OCI-LY1 (cell line): Measurements from ENCODE around the gene OR52E1.

Source experiments
- EZH2 ChIP-seq: fragments of 200-600 bp; sonication (generic), shearing (Covaris generic); IDR thresholded peaks from 2 replicates; pipeline ENCODE4 v1.8.0; 2017; ENCODE audit warnings: borderline replicate concordance, mixed run types, mild to moderate bottlenecking, antibody characterized with exemption, low read length, moderate library complexity, mixed read lengths
- TF ChIP-seq, protein P1 (sequence below): fragments of 200-600 bp; sonication (generic), shearing (Covaris generic); IDR thresholded peaks from 2 replicates; pipeline ENCODE4 v1.5.1; 2017; ENCODE audit warnings: mild to moderate bottlenecking, antibody characterized with exemption, low read length, moderate library complexity, mixed read lengths

DNA sequence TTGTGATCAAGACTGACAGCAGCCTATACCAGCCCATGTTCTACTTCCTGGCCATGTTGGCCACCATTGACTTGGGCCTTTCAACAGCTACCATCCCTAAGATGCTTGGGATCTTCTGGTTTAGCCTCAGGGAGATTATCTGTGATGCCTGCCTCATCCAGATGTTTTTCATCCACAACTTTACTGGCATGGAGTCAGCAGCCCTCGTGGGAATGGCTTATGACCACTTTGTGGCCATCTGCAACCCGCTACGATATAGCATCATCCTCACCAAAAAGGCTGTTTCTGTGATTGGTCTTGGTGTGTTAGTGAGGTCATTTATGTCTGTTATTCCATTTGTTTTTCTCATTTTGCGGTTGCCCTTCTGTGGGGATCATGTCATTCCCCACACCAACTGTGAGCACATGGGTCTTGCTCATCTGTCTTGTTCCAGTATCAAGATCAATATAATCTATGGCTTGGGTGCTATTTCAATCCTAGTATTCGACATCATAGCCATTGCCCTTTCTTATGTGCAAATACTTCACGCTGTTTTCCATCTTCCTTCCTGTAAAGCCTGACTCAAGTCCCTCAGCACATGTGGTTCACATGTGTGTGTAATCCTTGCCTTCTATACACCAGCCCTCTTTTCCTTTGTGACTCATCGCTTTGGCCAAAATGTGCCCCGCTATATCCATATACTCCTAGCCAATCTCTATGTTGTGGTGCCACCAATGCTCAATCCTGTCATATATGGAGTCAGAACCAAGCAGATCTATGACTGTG is 23.6 kb downstream of the OR52E1 start:
- TF ChIP-seq, protein P1, sequence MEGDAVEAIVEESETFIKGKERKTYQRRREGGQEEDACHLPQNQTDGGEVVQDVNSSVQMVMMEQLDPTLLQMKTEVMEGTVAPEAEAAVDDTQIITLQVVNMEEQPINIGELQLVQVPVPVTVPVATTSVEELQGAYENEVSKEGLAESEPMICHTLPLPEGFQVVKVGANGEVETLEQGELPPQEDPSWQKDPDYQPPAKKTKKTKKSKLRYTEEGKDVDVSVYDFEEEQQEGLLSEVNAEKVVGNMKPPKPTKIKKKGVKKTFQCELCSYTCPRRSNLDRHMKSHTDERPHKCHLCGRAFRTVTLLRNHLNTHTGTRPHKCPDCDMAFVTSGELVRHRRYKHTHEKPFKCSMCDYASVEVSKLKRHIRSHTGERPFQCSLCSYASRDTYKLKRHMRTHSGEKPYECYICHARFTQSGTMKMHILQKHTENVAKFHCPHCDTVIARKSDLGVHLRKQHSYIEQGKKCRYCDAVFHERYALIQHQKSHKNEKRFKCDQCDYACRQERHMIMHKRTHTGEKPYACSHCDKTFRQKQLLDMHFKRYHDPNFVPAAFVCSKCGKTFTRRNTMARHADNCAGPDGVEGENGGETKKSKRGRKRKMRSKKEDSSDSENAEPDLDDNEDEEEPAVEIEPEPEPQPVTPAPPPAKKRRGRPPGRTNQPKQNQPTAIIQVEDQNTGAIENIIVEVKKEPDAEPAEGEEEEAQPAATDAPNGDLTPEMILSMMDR: no peak
- no peak for TF ChIP-seq EZH2
